ENCODE data around the gene FTSJ3. TPM values are rescaled to one million over a fixed set of nuclear protein-coding genes. Genes with fewer than 3 reads are reported as not detected.

Gene FTSJ3
- total and polyA plus RNA-seq, 2 of the 13 experiments (the other 11 are each of a cell fraction or from before 2014, with no cell fraction given) = 26.0 to 64.2 TPM

DNA sequence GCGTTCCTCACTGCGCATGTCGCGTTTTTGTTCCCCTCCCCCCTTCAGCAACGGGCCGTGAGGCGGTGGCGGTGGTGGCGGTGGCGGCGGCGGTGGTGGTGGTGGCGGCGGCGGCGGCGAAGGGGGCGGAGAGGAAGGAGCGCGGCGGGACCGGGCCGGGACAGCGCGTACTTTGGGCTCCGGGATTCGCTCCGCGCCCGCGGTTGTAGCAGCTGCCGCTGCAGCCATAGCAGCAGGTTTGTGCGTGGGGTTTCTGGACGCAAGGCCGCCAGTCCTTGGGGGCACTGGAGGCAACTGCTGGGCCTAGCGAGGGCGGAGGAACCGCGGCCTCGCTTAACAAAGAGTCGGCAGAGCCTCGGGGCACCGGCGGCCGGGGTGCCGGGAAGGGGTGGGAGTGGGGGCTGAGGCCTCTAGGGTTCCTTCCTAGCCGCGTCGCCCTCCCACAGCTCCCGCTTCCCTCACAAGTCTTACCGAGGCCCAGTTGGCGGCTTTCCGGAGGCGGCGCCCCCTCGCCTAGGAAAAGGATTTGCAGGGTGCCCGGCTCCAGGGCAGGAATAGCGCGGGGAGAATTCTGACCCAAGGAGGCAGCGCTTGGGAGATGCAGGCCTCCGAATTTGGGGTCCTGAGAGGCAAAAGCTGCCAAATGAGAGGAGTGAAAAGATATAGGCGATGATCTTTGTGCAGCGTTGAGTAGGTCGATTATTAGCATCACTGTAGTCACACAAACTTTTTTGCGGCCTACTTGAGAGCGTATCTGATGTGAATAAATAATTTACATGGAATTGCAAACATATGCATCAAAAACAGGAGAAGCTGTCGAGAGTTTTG lies 53.1 kb downstream of the FTSJ3 start, which contains the start of gene DDX42 (continued):
- TF ChIP-seq ZNF343 (CRISPR knock-in tag; IDR thresholded peaks at IDR 0.05) (0 out of 2 replicates have a peak, but pooled peaks have one; percentile 80), KDM6A (CRISPR knock-in tag; IDR thresholded peaks at IDR 0.05; ENCODE audit: low read depth) (peak; percentile 18; the same call in 1 of the 2 replicates), PITX1 (CRISPR knock-in tag; IDR thresholded peaks at IDR 0.05) (no peak), ZNF329 (CRISPR knock-in tag; IDR thresholded peaks at IDR 0.05; ENCODE audit: low read depth) (peak; percentile 53; the same call in 1 of the 2 replicates), ZFX (CRISPR knock-in tag; IDR thresholded peaks at IDR 0.05; ENCODE audit: low read depth) (peak; percentile 93), HDAC2 (CRISPR knock-in tag; IDR thresholded peaks at IDR 0.05) (no peak), PTBP1 (IDR thresholded peaks at IDR 0.05; ENCODE audit: low read depth, low read length, poor library complexity, severe bottlenecking) (peak; percentile 64), ZNF451 (CRISPR knock-in tag; IDR thresholded peaks at IDR 0.05) (0 out of 2 replicates have a peak, but pooled peaks have one; percentile 38)
- TF ChIP-seq, protein P1, sequence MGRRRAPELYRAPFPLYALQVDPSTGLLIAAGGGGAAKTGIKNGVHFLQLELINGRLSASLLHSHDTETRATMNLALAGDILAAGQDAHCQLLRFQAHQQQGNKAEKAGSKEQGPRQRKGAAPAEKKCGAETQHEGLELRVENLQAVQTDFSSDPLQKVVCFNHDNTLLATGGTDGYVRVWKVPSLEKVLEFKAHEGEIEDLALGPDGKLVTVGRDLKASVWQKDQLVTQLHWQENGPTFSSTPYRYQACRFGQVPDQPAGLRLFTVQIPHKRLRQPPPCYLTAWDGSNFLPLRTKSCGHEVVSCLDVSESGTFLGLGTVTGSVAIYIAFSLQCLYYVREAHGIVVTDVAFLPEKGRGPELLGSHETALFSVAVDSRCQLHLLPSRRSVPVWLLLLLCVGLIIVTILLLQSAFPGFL (CRISPR knock-in tag; IDR thresholded peaks at IDR 0.05) = 0 out of 2 replicates have a peak, but pooled peaks have one; percentile 59
- TF ChIP-seq, protein P2, sequence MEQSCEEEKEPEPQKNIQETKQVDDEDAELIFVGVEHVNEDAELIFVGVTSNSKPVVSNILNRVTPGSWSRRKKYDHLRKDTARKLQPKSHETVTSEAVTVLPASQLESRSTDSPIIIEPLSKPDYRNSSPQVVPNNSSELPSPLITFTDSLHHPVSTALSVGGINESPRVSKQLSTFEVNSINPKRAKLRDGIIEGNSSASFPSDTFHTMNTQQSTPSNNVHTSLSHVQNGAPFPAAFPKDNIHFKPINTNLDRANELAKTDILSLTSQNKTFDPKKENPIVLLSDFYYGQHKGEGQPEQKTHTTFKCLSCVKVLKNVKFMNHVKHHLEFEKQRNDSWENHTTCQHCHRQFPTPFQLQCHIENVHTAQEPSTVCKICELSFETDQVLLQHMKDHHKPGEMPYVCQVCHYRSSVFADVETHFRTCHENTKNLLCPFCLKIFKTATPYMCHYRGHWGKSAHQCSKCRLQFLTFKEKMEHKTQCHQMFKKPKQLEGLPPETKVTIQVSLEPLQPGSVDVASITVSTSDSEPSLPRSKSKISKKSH (CRISPR knock-in tag; IDR thresholded peaks at IDR 0.05; ENCODE audit: borderline replicate concordance) = peak; percentile 72; the same call in 1 of the 2 replicates
- TF ChIP-seq, protein P3, sequence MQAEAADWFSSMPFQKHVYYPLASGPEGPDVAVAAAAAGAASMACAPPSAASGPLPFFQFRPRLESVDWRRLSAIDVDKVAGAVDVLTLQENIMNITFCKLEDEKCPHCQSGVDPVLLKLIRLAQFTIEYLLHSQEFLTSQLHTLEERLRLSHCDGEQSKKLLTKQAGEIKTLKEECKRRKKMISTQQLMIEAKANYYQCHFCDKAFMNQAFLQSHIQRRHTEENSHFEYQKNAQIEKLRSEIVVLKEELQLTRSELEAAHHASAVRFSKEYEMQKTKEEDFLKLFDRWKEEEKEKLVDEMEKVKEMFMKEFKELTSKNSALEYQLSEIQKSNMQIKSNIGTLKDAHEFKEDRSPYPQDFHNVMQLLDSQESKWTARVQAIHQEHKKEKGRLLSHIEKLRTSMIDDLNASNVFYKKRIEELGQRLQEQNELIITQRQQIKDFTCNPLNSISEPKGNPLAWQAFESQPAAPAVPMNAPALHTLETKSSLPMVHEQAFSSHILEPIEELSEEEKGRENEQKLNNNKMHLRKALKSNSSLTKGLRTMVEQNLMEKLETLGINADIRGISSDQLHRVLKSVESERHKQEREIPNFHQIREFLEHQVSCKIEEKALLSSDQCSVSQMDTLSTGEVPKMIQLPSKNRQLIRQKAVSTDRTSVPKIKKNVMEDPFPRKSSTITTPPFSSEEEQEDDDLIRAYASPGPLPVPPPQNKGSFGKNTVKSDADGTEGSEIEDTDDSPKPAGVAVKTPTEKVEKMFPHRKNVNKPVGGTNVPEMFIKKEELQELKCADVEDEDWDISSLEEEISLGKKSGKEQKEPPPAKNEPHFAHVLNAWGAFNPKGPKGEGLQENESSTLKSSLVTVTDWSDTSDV (CRISPR knock-in tag; IDR thresholded peaks at IDR 0.05) = peak; percentile 52; the same call in 1 of the 2 replicates
- TF ChIP-seq, protein P4, sequence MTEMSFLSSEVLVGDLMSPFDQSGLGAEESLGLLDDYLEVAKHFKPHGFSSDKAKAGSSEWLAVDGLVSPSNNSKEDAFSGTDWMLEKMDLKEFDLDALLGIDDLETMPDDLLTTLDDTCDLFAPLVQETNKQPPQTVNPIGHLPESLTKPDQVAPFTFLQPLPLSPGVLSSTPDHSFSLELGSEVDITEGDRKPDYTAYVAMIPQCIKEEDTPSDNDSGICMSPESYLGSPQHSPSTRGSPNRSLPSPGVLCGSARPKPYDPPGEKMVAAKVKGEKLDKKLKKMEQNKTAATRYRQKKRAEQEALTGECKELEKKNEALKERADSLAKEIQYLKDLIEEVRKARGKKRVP (CRISPR knock-in tag; IDR thresholded peaks at IDR 0.05) = 0 out of 4 replicates have a peak, but pooled peaks of 1 of the 2 experiments have one; percentile 10
- TF ChIP-seq, protein P5, sequence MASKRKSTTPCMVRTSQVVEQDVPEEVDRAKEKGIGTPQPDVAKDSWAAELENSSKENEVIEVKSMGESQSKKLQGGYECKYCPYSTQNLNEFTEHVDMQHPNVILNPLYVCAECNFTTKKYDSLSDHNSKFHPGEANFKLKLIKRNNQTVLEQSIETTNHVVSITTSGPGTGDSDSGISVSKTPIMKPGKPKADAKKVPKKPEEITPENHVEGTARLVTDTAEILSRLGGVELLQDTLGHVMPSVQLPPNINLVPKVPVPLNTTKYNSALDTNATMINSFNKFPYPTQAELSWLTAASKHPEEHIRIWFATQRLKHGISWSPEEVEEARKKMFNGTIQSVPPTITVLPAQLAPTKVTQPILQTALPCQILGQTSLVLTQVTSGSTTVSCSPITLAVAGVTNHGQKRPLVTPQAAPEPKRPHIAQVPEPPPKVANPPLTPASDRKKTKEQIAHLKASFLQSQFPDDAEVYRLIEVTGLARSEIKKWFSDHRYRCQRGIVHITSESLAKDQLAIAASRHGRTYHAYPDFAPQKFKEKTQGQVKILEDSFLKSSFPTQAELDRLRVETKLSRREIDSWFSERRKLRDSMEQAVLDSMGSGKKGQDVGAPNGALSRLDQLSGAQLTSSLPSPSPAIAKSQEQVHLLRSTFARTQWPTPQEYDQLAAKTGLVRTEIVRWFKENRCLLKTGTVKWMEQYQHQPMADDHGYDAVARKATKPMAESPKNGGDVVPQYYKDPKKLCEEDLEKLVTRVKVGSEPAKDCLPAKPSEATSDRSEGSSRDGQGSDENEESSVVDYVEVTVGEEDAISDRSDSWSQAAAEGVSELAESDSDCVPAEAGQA (IDR thresholded peaks at IDR 0.05; ENCODE audit: low read depth) = no peak
- TF ChIP-seq, protein P5 (CRISPR knock-in tag; IDR thresholded peaks at IDR 0.05; ENCODE audit: borderline replicate concordance) = peak; percentile 56; the same call in 1 of the 2 replicates

Data from HepG2 (cell line).